Endothelial cell of umbilical vein (primary cell): ENCODE results near the gene RPL4. TPM values are rescaled to one million over a fixed set of nuclear protein-coding genes. Genes with fewer than 3 reads are reported as not detected.

Experiments
- BruUV-seq: library from RNA; stranded (reverse); fragments of 400-500 nt; replicated peaks from 2 replicates; lab custom pipeline; 2021; lab: Mats Ljungman, UMichigan
- CTCF ChIA-PET: fragments of 300-600, 350-600 bp; sonication (Branson Sonifier 250); formaldehyde crosslinking; loops from one replicate; lab custom pipeline; 2021; ENCODE audit warnings: antibody characterized with exemption, inconsistent platforms; lab: Charles Lee
- POLR2A ChIA-PET: fragments of 300-600, 350-600 bp; sonication (Branson Sonifier 250); formaldehyde crosslinking; loops from one replicate; lab custom pipeline; 2021; ENCODE audit warnings: antibody characterized with exemption, inconsistent platforms; lab: Charles Lee
- DNase-seq: peaks from one replicate; pipeline ENCODE4 v3.0.0-alpha.2; 2011; ENCODE audit warnings: low read depth, low spot score
- FAIRE-seq: peaks from 2 replicates; lab custom pipeline; 2011; peaks lifted over from hg19 to GRCh38; lab: Jason Lieb, UNC
- H2AFZ ChIP-seq: 2 replicates; pipeline ENCODE4 v1.6.0; 2012; ENCODE audit warnings: low read depth, low read length, control low read depth, inconsistent platforms
- H3K27ac ChIP-seq: 2 replicates; pipeline ENCODE4 v1.5.1; 2011; ENCODE audit warnings: low read depth, mild to moderate bottlenecking, control low read depth, low read length, moderate library complexity; ENCODE audit not compliant: insufficient read depth
- H3K27me3 ChIP-seq, 2 experiments: 2 replicates each; pipeline versions ENCODE4 v1.6.0 to v1.6.1; 2011; ENCODE audit warnings: low read length in 2 of 2, mixed read lengths in 1 of 2; ENCODE audit not compliant: control insufficient read depth in 2 of 2, insufficient read depth in 2 of 2
- H3K36me3 ChIP-seq, 2 experiments: 2 replicates in 1 of 2; 3 replicates in 1 of 2; pipeline ENCODE4 v1.5.1; 2011; ENCODE audit warnings: low read length in 2 of 2, mild to moderate bottlenecking in 1 of 2, moderate library complexity in 1 of 2; ENCODE audit not compliant: control insufficient read depth in 2 of 2, insufficient read depth in 2 of 2; ENCODE audit errors: extremely low read depth in 1 of 2
- H3K4me1 ChIP-seq: 3 replicates; pipeline ENCODE4 v1.5.1; 2011; ENCODE audit warnings: mild to moderate bottlenecking, low read length; ENCODE audit not compliant: control insufficient read depth, insufficient read depth; ENCODE audit errors: extremely low read depth
- H3K4me2 ChIP-seq: 2 replicates; pipeline ENCODE4 v1.6.1; 2011; ENCODE audit warnings: low read length, control low read depth, mixed read lengths; ENCODE audit not compliant: insufficient read depth
- H3K4me3 ChIP-seq, 3 experiments: fragments of 200-600 bp in 1 of 3; sonication (generic), shearing (Covaris generic) in 1 of 3; replicated peaks in 1 of 3; 2 replicates each; pipeline ENCODE4 v1.5.1; 2011 to 2016; ENCODE audit warnings: control low read depth in 3 of 3, low read length in 3 of 3, mild to moderate bottlenecking in 2 of 3, inconsistent platforms in 1 of 3, low read depth in 1 of 3, moderate library complexity in 1 of 3; ENCODE audit not compliant: insufficient read depth in 1 of 3
- H3K79me2 ChIP-seq: 2 replicates; pipeline ENCODE4 v1.6.0; 2012; ENCODE audit warnings: low read length, inconsistent platforms; ENCODE audit not compliant: control insufficient read depth, insufficient read depth
- H3K9ac ChIP-seq: replicated peaks from 2 replicates; pipeline ENCODE3; 2011; ENCODE audit warnings: low read length, control low read depth; ENCODE audit not compliant: insufficient read depth; ENCODE audit errors: extremely low read depth
- H3K9me1 ChIP-seq: replicated peaks from 3 replicates; pipeline ENCODE4 v1.6.0; 2011; ENCODE audit warnings: mild to moderate bottlenecking, low read length; ENCODE audit not compliant: control insufficient read depth, insufficient read depth; ENCODE audit errors: extremely low read depth
- H3K9me3 ChIP-seq: replicated peaks from 2 replicates; pipeline ENCODE4 v1.5.1; 2012; ENCODE audit warnings: low read length, inconsistent platforms; ENCODE audit not compliant: control insufficient read depth, insufficient read depth
- H4K20me1 ChIP-seq: replicated peaks from 2 replicates; pipeline ENCODE3; 2011; ENCODE audit warnings: mild to moderate bottlenecking, low read length; ENCODE audit not compliant: control insufficient read depth, insufficient read depth; ENCODE audit errors: extremely low read depth
- EZH2 ChIP-seq: IDR thresholded peaks from 2 replicates; pipeline ENCODE4 v1.6.1; 2012; ENCODE audit warnings: borderline replicate concordance, low read depth, mild to moderate bottlenecking, moderate library complexity, low read length, inconsistent platforms; ENCODE audit not compliant: severe bottlenecking
- FOS ChIP-seq: IDR thresholded peaks from 2 replicates; pipeline ENCODE4 v1.6.1; 2011; ENCODE audit warnings: mild to moderate bottlenecking, low read length, moderate library complexity, borderline replicate concordance; ENCODE audit not compliant: insufficient read depth
- GATA2 ChIP-seq: IDR thresholded peaks from 2 replicates; pipeline ENCODE4 v1.7.0; 2011; ENCODE audit warnings: low read depth, mild to moderate bottlenecking, moderate library complexity, mixed read lengths, low read length; ENCODE audit not compliant: insufficient read length, insufficient read depth
- JUN ChIP-seq: IDR thresholded peaks from 2 replicates; pipeline ENCODE4 v1.6.1; 2011; ENCODE audit warnings: borderline replicate concordance, low read depth; ENCODE audit not compliant: insufficient read length, insufficient read depth
- MYC ChIP-seq: IDR thresholded peaks from one replicate; pipeline ENCODE4 v1.6.1; 2011; ENCODE audit warnings: mild to moderate bottlenecking, low read depth, low read length
- POLR2A ChIP-seq: IDR thresholded peaks from 2 replicates; pipeline ENCODE4 v1.6.1; 2012; ENCODE audit warnings: low read depth, mild to moderate bottlenecking, control low read depth, low read length
- POLR2AphosphoS5 ChIP-seq: IDR thresholded peaks from 2 replicates; pipeline ENCODE4 v1.6.1; 2012; ENCODE audit warnings: low read depth, mild to moderate bottlenecking, control low read depth, low read length, moderate library complexity; ENCODE audit not compliant: insufficient read depth
- dilution Hi-C: fragments of 300-500 bp; cut with MboI; formaldehyde crosslinking; loops from one replicate; pipeline ENCODE4 v1.15.0; 2019; ENCODE audit warnings: low sequenced_read_pairs; ENCODE audit not compliant: extremely low pct_ligation_motif_present
- intact Hi-C: fragments of 100-400 bp; cut with micrococcal nuclease; formaldehyde crosslinking; loops from one replicate; pipeline ENCODE4 v1.10.0; 2022
- polyA plus RNA-seq, 4 experiments: library from polyadenylated mRNA; depleted of rRNA in 3 of 4; stranded (reverse) in 3 of 4; unstranded in 1 of 4; fragments of >200 nt; gene quantifications; 2 replicates each; pipeline versions ENCODE4 v1.2.1 to v1.2.3, GENCODE V29; 2011 to 2012; ENCODE audit warnings: missing spikeins in 1 of 4
- total RNA-seq: library from RNA; stranded (reverse); gene quantifications from 2 replicates; pipeline ENCODE4 v1.2.3, GENCODE V29; 2021
- TF ChIP-seq, protein P1 (sequence below): IDR thresholded peaks from 2 replicates; pipeline ENCODE4 v1.6.1; 2011; ENCODE audit not compliant: insufficient read depth, insufficient read length
- TF ChIP-seq, protein P2 (sequence below), 2 donors: IDR thresholded peaks; 1 replicate in 1 of 2; 2 replicates in 1 of 2; pipeline ENCODE4 v1.5.1; 2011; ENCODE audit warnings: low read length in 2 of 2, mild to moderate bottlenecking in 2 of 2, moderate library complexity in 2 of 2, control low read depth in 1 of 2, inconsistent platforms in 1 of 2, low read depth in 1 of 2; ENCODE audit not compliant: insufficient read depth in 1 of 2; ENCODE audit errors: extremely low read depth in 1 of 2

RPL4 gene
- total and polyA plus RNA-seq, 2 donors (not counting 3 experiments of a cell fraction or from before 2014, with no cell fraction given) = 2,598 to 3,530 TPM

DNA sequence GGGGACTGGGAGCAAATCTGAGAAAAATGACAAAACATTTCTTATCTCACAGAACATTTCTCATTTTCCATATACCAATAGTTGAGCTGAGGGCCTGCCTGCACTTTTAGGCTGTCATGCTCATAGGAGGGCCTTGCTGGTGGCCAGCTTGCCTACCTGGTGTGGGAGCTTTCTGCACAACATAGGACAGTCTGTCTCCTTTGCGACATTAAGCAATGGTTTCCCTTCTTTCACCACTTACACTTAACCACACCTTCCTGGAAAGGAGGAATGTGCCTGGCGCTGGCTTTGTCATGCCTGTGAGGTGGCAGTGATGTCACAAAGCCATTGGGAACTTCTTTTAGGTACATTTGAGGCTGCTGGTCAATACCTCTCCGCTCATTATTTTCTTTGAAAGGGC is 12.8 kb downstream of the RPL4 start:
- Histone ChIP-seq H3K9me3 (no peaks in the 10 kb centered on the region), H2AFZ (no peak overlapping the region), H3K27me3 (no peaks in the 10 kb centered on the region), H3K4me2 (no peak overlapping the region), H4K20me1 (no peaks in the 10 kb centered on the region), H3K79me2 (peaks cover 2% of the 10 kb centered on the region), H3K9me1 (no peaks in the 10 kb centered on the region), H3K36me3 (peaks cover 9 to 30% of the 10 kb centered on the region in 2 experiments), H3K9ac (no peak overlapping the region), H3K4me1 (peaks cover under 1% of the 10 kb centered on the region), H3K4me3 (no peak overlapping the region), H3K27ac (no peak overlapping the region)
- FAIRE-seq = no peak
- no peak for TF ChIP-seq FOS
- BruUV-seq = no TSS peak
- dilution Hi-C loops (no loop called here), intact Hi-C loops (loop anchor here (10.0 kb wide), 1 partner anchor 507 kb away; no protein-coding TSS in a partner anchor)
- ChIA-PET POLR2A (no interaction called here), CTCF (interaction anchor here (1.0 kb wide), 1 partner anchor 20 kb away, joined by 3 read pairs; no protein-coding TSS in a partner anchor)
- DNase-seq = no peak

DNA sequence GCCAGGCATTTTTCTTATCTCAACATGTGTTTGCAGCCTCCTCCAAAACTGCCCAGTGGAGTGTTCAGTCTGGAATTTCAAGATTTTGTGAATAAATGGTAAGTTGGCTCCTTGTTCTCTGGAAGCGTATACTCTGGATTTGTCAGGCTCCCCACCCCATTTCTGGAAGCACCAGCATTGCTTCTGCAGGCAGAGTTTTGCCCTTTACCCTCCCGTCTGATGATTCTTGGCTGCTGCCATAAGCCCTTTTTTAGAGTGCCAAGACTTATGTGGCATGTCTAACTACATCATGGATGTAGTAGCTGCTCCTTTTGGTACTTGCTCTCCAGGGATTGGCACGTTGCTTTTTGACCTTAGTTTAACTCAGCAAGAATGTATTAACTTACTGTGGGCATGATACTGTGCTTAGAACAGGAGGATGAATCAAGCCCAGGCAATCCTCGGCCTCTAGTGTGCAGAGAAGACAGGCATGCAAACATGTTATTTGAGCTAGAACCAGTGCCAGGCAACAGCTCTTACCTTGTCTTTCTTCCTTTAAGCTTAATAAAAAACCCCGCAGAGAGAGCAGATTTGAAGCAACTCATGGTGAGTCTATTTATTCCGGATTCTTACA is 15.4 kb downstream of the RPL4 start:
- no peak overlapping the region for H3K4me3 ChIP-seq
- H3K4me2 ChIP-seq = no peak overlapping the region
- dilution Hi-C loops (no loop called here), intact Hi-C loops (no loop called here)
- H3K9me3 ChIP-seq = no peaks in the 10 kb centered on the region
- BruUV-seq = no TSS peak
- H3K36me3 ChIP-seq = peaks cover 9 to 34% of the 10 kb centered on the region in 2 experiments
- no peaks in the 10 kb centered on the region for H3K9me1 ChIP-seq
- no peak overlapping the region for H3K9ac ChIP-seq
- no peak overlapping the region for H2AFZ ChIP-seq
- H3K27me3 ChIP-seq = no peaks in the 10 kb centered on the region
- no peak overlapping the region for H3K27ac ChIP-seq
- H3K79me2 ChIP-seq = no peaks in the 10 kb centered on the region
- TF ChIP-seq FOS (no peak), EZH2 (no peak), POLR2AphosphoS5 (no peak), MYC (no peak), GATA2 (no peak), JUN (no peak), POLR2A (no peak)
- TF ChIP-seq, protein P1, sequence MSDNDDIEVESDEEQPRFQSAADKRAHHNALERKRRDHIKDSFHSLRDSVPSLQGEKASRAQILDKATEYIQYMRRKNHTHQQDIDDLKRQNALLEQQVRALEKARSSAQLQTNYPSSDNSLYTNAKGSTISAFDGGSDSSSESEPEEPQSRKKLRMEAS = no peak
- TF ChIP-seq, protein P2, sequence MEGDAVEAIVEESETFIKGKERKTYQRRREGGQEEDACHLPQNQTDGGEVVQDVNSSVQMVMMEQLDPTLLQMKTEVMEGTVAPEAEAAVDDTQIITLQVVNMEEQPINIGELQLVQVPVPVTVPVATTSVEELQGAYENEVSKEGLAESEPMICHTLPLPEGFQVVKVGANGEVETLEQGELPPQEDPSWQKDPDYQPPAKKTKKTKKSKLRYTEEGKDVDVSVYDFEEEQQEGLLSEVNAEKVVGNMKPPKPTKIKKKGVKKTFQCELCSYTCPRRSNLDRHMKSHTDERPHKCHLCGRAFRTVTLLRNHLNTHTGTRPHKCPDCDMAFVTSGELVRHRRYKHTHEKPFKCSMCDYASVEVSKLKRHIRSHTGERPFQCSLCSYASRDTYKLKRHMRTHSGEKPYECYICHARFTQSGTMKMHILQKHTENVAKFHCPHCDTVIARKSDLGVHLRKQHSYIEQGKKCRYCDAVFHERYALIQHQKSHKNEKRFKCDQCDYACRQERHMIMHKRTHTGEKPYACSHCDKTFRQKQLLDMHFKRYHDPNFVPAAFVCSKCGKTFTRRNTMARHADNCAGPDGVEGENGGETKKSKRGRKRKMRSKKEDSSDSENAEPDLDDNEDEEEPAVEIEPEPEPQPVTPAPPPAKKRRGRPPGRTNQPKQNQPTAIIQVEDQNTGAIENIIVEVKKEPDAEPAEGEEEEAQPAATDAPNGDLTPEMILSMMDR (IDR thresholded peaks at IDR 0.05; ENCODE audit: extremely low read depth in 1 of 2, insufficient read depth in 1 of 2, low read depth in 1 of 2, low read length in 2 of 2) = no peak
- CTCF ChIA-PET = interaction anchor here (1.3 to 1.7 kb wide), 2 partner anchors 14 to 102 kb away, joined by 3 to 8 read pairs; partner anchors contain the start of gene MAP2K1
- FAIRE-seq = no peak
- DNase-seq = no peak
- POLR2A ChIA-PET = no interaction called here
- no peaks in the 10 kb centered on the region for H4K20me1 ChIP-seq
- H3K4me1 ChIP-seq = no peaks in the 10 kb centered on the region
